Measurements from ENCODE around the gene FSCN2.

FSCN2 gene, protein sequence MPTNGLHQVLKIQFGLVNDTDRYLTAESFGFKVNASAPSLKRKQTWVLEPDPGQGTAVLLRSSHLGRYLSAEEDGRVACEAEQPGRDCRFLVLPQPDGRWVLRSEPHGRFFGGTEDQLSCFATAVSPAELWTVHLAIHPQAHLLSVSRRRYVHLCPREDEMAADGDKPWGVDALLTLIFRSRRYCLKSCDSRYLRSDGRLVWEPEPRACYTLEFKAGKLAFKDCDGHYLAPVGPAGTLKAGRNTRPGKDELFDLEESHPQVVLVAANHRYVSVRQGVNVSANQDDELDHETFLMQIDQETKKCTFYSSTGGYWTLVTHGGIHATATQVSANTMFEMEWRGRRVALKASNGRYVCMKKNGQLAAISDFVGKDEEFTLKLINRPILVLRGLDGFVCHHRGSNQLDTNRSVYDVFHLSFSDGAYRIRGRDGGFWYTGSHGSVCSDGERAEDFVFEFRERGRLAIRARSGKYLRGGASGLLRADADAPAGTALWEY

GRCh38 chr17:81527591-81528383 lies at the start of gene FSCN2:
TSS of gene FSCN2 (plus strand) at chr17:81528377. CDS start at chr17:81528532, 155 bp downstream.
- ATAC-seq = no peak

DNA sequence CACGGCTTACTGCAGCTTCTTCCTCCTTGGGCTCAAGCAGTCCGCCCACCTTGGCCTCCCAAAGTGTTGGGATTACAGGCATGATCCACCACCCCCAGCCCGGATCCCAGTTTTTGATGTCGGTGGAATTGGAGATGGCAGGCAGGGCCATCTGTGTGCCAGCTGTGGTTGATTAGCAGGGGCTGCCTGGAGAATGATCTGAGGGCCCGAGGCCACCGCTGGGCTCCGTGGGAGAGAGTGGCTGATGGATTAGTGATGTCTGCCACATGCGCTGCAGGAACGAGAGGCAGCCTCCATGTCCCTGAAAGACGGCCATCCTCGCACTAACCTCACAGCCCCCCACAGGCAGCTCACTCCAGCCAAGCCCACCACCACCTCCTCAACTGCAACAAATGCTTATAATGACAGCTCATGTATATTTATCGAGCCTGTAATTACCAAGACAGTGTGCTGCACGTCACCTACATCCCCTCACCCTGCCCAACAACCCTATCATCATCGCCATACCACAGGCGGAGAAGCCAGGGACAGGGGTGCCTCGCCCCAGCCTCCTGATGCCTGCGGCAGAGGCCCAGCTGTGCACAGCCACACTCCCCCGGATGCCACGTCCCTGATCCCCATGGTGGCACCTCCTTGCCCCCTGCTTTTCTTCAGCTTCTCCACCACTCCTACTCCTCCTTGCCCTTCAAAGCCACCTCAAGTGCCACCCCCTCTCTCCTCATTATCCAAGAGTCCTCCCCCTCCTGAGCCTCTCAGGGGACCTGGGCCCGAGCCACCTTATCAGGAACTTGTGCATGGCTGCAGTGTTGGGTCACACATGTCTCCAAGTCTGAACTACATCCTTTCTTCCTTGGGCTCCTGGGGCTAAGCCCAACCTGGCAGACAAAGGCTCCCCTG lies 48.8 kb upstream of the FSCN2 start:
- ATAC-seq = no peak

- ATAC-seq = no peak
Measured at GRCh38 chr17:81480140-81481072, 47.8 kb upstream of the FSCN2 start.

- peak; percentile 36 to 40 for ATAC-seq
Measured at GRCh38 chr17:81481073-81481799, 46.9 kb upstream of the FSCN2 start.

DNA sequence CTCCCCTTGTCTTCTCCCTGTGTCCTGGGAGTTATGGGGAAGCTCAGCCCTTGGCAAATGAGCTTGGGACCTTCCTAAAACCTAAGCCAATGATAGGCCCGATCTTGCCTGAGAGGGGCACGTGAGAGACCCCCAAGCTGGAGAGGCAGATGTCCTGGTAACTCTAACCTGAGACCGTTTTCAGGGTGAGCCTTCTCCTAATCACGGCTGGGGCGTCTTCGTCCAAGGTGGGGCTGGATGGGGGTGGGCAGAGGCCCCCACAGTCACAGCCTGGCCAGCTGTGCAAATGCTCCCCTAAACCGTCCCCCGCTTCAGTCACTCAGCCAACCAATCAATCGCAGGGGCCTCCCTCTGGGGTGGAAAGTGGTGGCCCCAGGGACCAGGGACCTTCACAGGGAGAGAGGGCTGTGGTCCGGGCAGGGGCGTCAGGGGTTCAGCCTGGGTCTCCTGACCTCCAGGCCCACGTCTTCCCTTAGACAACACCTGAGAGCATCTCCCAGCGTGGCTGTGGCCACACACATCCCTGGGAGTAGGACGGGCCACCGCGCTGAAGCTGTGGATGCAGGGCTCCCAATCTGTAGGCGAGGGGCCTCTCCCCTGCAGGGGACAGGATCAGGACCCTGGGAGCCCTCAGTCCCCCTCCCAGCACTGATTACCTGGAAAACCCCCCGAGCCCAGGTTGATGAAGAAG lies 46.2 kb upstream of the FSCN2 start:
- ATAC-seq = no peak

DNA sequence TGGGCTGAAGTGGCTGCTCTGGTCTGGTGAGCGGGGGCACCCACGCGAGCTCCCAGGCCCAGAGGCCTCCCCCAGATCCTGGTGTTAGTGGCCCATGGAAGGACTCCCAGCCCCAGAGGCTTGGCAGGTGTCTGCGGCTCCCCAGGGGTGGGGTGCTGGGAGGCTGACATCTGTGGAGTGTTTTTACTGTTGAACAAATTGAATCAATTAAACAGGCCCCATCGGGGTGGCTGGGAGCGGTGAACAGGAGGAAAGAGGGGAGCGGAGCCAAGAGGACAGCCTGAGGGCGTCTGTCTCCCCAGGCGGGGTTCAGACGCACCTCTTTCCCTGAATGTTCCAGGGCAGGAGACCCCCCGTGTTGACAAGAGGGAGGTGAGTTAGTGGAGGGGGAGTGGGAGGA lies 45.5 kb upstream of the FSCN2 start:
- ATAC-seq = no peak

- no peak for ATAC-seq
Measured at GRCh38 chr17:81483085-81483861, 44.9 kb upstream of the FSCN2 start.

- ATAC-seq = no peak
Measured at GRCh38 chr17:81483862-81484194, 44.3 kb upstream of the FSCN2 start.

DNA sequence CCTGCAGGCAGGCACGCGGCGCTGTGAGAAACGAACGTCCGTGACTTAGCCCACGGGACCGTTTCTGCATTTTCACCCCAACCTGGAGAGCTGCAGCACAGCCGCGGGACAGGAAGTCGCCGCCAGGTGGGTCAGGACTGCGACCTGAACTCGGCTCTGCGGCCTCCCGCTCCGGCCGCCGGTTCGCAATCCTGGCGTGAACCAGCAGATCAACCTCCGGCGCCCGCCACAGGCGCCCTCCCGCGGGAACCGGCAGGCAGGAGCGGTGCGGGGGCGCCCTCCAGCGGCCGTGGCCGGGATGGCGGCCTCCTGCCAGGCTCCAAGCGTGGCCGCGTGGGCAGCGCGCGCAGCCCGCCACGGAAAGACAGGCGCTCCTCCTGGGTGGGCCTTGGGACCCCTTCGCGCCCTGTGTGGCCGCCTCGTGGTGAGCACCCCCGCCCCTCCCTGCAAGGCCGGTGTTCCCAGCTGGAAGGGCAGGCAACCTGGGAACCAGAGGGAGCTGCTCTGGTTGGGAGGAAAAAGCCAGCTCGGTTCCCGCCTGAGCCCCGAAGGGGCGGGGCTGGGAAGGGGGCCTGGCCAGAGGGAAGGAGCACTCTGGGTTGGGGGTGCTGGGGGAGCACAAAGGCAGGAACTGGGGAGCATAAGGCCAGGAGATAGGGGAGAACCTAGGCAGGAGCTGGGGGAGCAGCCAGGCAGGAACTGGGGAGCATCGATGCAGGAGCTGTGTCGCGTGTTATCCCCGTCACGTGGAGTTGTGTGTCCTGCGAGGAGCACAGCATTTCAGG lies 43.8 kb upstream of the FSCN2 start:
- ATAC-seq = peak; percentile 70 to 71

DNA sequence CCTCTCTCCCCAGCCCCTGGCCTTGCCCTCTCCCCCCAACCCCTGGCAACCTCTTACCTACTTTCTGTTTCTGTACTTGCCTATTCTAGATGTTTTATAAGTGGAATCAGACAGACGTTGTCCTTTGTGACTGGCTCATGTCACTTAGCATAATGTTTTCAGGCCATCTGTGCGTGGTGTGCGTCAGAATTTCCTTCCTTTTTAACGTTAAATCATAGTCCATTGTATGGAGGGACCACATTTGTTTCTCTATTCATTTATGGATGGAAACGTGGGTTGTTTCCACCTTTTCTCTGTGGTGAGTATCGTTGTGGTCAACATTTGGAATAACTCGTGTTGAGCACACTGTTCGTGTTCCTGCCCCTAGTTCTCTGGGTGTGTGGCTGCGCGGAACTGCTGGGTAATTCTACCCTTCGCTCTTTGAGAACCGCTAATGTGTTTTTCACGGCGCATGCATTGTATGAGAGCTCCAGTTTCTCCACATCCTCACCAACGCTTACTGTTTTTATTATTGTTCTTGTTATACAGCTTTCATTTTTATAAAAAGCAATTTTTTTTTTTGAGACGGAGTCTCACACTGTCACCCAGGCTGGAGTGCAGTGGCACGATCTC lies 41.9 kb upstream of the FSCN2 start:
- no peak for ATAC-seq

- ATAC-seq = no peak
Measured at GRCh38 chr17:81487089-81487486, 41.1 kb upstream of the FSCN2 start.

DNA sequence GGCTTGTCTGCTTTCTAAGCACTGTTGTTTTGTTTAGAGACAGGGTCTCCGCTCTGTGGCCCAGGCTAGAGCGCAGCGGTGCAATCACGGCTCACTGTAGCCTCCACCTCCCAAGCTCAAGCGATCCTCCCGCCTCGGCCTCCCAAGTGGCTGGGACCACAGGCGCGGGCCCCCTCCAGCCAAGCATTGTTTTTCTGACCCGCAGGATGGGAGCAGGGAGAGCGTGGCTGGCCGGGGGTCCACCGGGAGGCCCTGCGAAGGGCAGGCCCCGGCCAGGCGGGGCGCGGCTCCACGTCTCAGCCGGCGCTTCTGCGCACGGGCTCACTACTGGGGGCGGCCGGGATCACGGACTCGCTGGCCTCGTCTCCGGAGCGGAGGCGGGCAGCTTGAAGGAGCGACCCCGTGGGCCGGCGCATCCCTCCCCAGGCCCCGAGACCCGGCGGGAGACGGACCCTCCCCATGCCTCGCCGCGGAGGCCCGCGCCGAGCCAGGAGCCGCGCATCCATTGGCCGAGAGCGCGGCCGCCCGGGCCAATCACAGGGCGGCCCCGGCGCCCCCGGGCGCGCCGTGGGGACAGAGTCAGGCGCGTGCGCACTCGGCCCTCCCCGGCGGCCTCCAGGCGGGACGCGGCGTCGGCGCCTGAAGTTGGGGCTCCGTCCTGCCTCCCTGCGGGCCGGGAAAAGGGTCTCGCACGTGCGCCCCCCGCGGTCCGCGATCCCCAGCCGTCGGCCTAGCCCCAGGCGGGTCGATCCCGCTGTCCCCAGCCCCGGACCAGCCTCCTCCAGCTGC lies 40.5 kb upstream of the FSCN2 start:
- peak; percentile 79 to 83 for ATAC-seq

DNA sequence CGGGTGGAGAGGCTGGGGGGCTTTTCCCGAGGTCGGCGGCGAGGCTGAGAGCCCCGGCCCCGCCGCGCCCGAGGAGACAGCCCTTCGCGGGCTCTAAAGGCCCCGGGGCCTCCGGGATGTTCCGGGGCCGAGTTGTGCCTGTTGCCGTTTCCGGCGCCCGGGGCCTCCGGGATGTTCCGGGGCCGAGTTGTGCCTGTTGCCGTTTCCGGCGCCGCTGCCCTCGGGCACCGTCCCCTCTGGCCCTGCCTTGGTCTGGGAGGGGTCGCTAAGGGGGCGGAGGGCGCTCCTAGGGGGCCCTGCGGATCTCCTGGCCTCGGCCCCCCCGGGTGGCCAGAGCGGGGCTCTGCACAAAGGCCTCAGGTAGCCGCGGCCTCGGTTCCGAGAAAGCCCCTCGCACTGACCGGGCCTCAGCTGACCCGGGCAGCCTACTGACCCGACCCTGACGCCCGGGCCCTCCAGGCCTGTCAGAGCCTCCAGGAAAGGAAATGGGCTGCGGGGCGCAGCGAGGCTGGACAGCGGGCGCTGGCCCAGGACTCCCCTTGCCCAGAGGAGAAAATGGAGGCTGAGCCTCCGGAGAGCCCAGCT lies 39.8 kb upstream of the FSCN2 start:
- no peak for ATAC-seq

DNA sequence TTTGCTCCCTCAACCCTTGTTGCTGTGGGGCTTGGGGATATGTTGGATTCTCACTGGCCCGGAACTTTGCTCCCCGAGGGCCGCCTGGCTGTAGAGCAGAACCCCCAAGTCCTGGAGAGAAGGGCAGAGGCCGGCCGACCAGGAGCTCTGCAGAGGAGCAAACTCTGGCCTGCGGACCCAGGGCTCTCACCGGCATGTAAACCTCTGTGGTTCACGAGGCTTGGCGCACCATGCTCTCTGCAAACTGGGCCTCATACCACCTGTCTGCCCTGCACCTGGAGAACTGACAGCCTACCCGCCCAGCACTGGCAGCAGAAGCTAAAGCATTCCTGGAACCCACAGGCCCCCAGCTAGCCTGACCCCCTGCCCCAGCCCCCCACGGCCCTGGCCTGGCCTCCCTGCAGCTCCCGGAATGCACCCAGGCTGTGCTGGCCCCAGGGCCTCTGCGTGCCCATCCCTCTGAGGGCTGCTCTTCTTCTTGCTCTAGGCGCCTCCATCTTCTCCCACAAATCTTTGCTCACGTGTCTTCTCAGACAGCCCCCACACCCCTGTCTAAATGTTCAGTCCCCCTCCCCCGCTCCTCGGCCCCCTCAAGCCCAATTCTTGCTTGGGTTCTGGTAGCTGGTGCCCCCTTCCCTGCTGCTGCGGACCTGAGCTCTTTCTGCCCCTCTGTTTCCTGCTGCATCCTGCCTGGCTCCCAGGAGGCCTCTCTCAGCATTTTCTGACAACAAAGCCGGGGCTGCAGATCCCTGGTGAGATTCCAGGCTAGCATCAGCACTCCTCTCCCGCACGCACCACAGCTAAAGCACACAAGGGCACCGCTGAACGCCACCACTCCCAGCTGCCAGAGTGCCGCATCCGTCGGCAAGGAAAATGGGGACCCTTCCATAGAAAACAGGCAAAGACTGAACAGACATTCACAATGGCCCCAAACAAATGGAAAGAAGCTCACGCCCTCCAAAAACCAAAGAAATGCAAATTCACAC lies 38.9 kb upstream of the FSCN2 start:
- no peak for ATAC-seq
